NB4 (cell line): ENCODE results near the gene GDPD1.

Experiments used
- POLR2A ChIP-seq: IDR thresholded peaks from 2 replicates; pipeline ENCODE4 v1.6.1; 2011; ENCODE audit warnings: mild to moderate bottlenecking; ENCODE audit not compliant: insufficient read length; ENCODE audit errors: extremely low read depth
- TF ChIP-seq, protein P1 (sequence below): IDR thresholded peaks from one replicate; pipeline ENCODE4 v1.5.1; 2012; ENCODE audit warnings: low read depth, low read length

GRCh38 chr17:59300941-59301340 is 80.6 kb downstream of the GDPD1 start:
- TF ChIP-seq, protein P1, sequence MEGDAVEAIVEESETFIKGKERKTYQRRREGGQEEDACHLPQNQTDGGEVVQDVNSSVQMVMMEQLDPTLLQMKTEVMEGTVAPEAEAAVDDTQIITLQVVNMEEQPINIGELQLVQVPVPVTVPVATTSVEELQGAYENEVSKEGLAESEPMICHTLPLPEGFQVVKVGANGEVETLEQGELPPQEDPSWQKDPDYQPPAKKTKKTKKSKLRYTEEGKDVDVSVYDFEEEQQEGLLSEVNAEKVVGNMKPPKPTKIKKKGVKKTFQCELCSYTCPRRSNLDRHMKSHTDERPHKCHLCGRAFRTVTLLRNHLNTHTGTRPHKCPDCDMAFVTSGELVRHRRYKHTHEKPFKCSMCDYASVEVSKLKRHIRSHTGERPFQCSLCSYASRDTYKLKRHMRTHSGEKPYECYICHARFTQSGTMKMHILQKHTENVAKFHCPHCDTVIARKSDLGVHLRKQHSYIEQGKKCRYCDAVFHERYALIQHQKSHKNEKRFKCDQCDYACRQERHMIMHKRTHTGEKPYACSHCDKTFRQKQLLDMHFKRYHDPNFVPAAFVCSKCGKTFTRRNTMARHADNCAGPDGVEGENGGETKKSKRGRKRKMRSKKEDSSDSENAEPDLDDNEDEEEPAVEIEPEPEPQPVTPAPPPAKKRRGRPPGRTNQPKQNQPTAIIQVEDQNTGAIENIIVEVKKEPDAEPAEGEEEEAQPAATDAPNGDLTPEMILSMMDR, result no peak
- TF ChIP-seq POLR2A, result no peak
